Body of pancreas (tissue), 4 donors: ENCODE measurements around the gene TMEM213.

Experiments
- CTCF ChIP-seq, 7 experiments: fragments of 450-650 bp in 4 of 7; fragments of 200-600 bp in 3 of 7; sonication (generic) in 3 of 7; IDR thresholded peaks; one replicate each; pipeline ENCODE4 v1.5.1; 2016 to 2019; ENCODE audit warnings: antibody characterized with exemption in 7 of 7
- POLR2A ChIP-seq, 3 donors: fragments of 450-650 bp; IDR thresholded peaks; one replicate each; pipeline ENCODE4 v1.6.1; 2016; ENCODE audit warnings: antibody characterized with exemption in 3 of 3, mild to moderate bottlenecking in 2 of 3

DNA sequence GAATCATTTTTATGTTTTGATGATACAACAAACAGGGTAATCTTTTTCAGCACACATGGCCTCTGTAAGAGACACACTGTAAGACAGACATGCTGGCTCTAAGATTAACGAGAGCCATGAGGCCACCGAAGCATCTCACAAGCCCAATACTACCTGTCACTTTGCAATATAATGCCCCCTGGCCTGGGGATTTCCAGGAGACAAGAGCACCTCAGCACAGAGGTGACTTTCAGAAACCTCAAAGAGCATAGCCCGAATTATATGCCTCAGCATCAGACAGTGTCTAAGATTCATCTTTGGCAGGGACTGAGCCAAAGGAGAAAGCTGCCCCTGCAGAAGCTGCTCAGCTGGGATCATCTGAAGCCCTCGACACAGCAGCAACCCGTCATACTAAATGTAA lies 44.2 kb upstream of the TMEM213 start:
- TF ChIP-seq CTCF (IDR thresholded peaks at IDR 0.05) (no peak), POLR2A (IDR thresholded peaks at IDR 0.05) (no peak)
